ENCODE results near the gene NXF3.
"Not testable (repeated sequence)": the region's sequence is repeated elsewhere in the genome, so short reads cannot be mapped to it uniquely, and the experiment has no call there.

The NXF3 gene

GRCh38 chrX:103051260-103051789, 41.6 kb downstream of the NXF3 start:
- DNase-seq (ENCODE audit: low read depth): no peak

- DNase-seq (ENCODE audit: low read depth): not testable (repeated sequence)
These were observed 59.6 kb downstream of the NXF3 start for GRCh38 chrX:103033371-103033770.

Data from stimulated activated CD8-positive, alpha-beta memory T cell treated with anti-CD3 and anti-CD28 coated beads, Interleukin-4, amount 100 ng/mL, for 24 hours (primary cell).